HEK293 (cell line): Measurements from ENCODE around the gene ZBTB20.

Experiments
- REST ChIP-seq: fragments of 450-650 bp; formaldehyde crosslinking; IDR thresholded peaks from 2 replicates; pipeline ENCODE4 v1.5.1; 2016; ENCODE audit warnings: missing biosample characterization, missing genetic modification characterization
- TF ChIP-seq, protein P1 (sequence below): fragments of 450-650 bp; formaldehyde crosslinking; IDR thresholded peaks from 2 replicates; pipeline ENCODE4 v1.5.1; 2016; ENCODE audit warnings: missing biosample characterization, missing genetic modification characterization

- TF ChIP-seq, protein P1, sequence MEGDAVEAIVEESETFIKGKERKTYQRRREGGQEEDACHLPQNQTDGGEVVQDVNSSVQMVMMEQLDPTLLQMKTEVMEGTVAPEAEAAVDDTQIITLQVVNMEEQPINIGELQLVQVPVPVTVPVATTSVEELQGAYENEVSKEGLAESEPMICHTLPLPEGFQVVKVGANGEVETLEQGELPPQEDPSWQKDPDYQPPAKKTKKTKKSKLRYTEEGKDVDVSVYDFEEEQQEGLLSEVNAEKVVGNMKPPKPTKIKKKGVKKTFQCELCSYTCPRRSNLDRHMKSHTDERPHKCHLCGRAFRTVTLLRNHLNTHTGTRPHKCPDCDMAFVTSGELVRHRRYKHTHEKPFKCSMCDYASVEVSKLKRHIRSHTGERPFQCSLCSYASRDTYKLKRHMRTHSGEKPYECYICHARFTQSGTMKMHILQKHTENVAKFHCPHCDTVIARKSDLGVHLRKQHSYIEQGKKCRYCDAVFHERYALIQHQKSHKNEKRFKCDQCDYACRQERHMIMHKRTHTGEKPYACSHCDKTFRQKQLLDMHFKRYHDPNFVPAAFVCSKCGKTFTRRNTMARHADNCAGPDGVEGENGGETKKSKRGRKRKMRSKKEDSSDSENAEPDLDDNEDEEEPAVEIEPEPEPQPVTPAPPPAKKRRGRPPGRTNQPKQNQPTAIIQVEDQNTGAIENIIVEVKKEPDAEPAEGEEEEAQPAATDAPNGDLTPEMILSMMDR (tag by site-specific recombination), result no peak
- TF ChIP-seq REST (tag by site-specific recombination), result no peak
Measured at GRCh38 chr3:114408736-114409670, 738.1 kb downstream of the ZBTB20 start.
